Adrenal gland (tissue), 12 donors: ENCODE results near the gene ARHGEF28. TPM values are rescaled to one million over a fixed set of nuclear protein-coding genes. Genes with fewer than 3 reads are reported as not detected.

ENCODE experiments used
- DNase-seq, 7 donors: peaks; one replicate each; pipeline ENCODE4 v3.0.0-alpha.2; 2019 to 2020
- H3K27ac ChIP-seq, 5 donors: fragments of 200-600 bp; sonication (generic) in 4 of 5; 1 replicate in 3 of 5; 2 replicates in 2 of 5; pipeline versions ENCODE4 v1.5.1 to v1.8.0; 2016 to 2020; ENCODE audit warnings: mild to moderate bottlenecking in 1 of 5
- H3K27me3 ChIP-seq: fragments of 200-600 bp; 2 replicates; pipeline ENCODE4 v1.8.0; 2021
- H3K36me3 ChIP-seq, 2 donors: fragments of 200-600 bp; replicated peaks in 1 of 2; 1 replicate in 1 of 2; 2 replicates in 1 of 2; pipeline versions ENCODE4 v1.5.1 to v1.8.0; 2018 to 2022
- H3K4me1 ChIP-seq, 2 donors: fragments of 200-600 bp; replicated peaks in 1 of 2; 1 replicate in 1 of 2; 2 replicates in 1 of 2; pipeline versions ENCODE4 v1.5.1 to v1.8.0; 2018 to 2021
- H3K4me3 ChIP-seq, 4 donors: fragments of 200-600 bp; sonication (generic) in 3 of 4; one replicate each; pipeline ENCODE4 v1.5.1; 2016 to 2018
- H3K9me3 ChIP-seq, 3 donors: fragments of 200-600 bp; sonication (generic) in 1 of 3; replicated peaks in 1 of 3; 1 replicate in 2 of 3; 2 replicates in 1 of 3; pipeline versions ENCODE4 v1.5.1 to v1.8.0; 2016 to 2021
- POLR2A ChIP-seq, 2 donors: fragments of 450-650 bp; IDR thresholded peaks; one replicate each; pipeline ENCODE4 v1.6.1; 2017; ENCODE audit warnings: antibody characterized with exemption in 2 of 2, mild to moderate bottlenecking in 2 of 2, moderate library complexity in 1 of 2
- WGBS, 4 donors: extraction: QIAGEN DNeasy Blood & Tissue Kit in 2 of 4; methylation state at CpG; one replicate each; pipeline versions ENCODE4 v1.1.5 to v1.1.7; 2013 to 2017; 5-methylcytosine and 5-hydroxymethylcytosine counted together
- intact Hi-C, 2 donors: fragments of 100-400 bp; cut with DNase I; formaldehyde crosslinking; loops; one replicate each; pipeline versions ENCODE4 v1.14.1 to v1.15.0; 2022 to 2023
- polyA plus RNA-seq, 3 donors: library from polyadenylated mRNA; stranded (reverse); fragments of 200-250 nt in 2 of 3; fragments of 350-450 nt in 1 of 3; fragmentation: Illumina TruSeq in 1 of 3; extraction: RNeasy Lipid Tissue Mini Kit (QIAGEN cat#74804) in 1 of 3; gene quantifications; one replicate each; pipeline ENCODE4 v1.2.3, GENCODE V29; 2013 to 2014
- total RNA-seq, 9 donors: library from RNA; depleted of rRNA in 4 of 9; stranded (reverse); fragments of >200 nt in 4 of 9; fragments of 120-200 nt in 1 of 9; fragmentation: NEBNext Ultra II Directional in 1 of 9; extraction: Animal tissue kit (Norgen Biotek cat#: 25700) in 1 of 9; gene quantifications; one replicate each; pipeline versions ENCODE4 v1.1.0 to v1.2.4, GENCODE V29; 2013 to 2023
- TF ChIP-seq, protein P1 (sequence below), 6 experiments: fragments of 450-650 bp in 4 of 6; fragments of 200-600 bp in 2 of 6; sonication (generic) in 1 of 6; IDR thresholded peaks; 1 replicate in 5 of 6; 2 replicates in 1 of 6; pipeline versions ENCODE4 v1.5.1 to v1.8.0; 2016 to 2021; ENCODE audit warnings: antibody characterized with exemption in 6 of 6, mild to moderate bottlenecking in 2 of 6, moderate library complexity in 1 of 6
- donor health status: healthy with polysubstance abuse.
- donor health status: Bipolar disorder and iron deficiency.
- donor health status: DM: yes; HTN: yes; CAD: no.
- donor health status: DM: no; HTN: no; CAD: no.
- donor health status: DM: no; HTN: no; CAD: no.
- donor health status: DM: yes; HTN: yes; CAD: no.

ARHGEF28 gene
- total and polyA plus RNA-seq, 12 donors = 25.3 to 138 (median 42.4) TPM

- Histone ChIP-seq H3K9me3 (no peaks in the 10 kb centered on the region), H3K27me3 (no peaks in the 10 kb centered on the region), H3K36me3 (no peaks in the 10 kb centered on the region), H3K4me1 (peaks cover 23 to 41% of the 10 kb centered on the region in 2 donors), H3K27ac (peak overlapping the region in 4 of 5 donors; percentile 4 to 65 (median 39)), H3K4me3 (no peak overlapping the region)
- TF ChIP-seq, protein P1, sequence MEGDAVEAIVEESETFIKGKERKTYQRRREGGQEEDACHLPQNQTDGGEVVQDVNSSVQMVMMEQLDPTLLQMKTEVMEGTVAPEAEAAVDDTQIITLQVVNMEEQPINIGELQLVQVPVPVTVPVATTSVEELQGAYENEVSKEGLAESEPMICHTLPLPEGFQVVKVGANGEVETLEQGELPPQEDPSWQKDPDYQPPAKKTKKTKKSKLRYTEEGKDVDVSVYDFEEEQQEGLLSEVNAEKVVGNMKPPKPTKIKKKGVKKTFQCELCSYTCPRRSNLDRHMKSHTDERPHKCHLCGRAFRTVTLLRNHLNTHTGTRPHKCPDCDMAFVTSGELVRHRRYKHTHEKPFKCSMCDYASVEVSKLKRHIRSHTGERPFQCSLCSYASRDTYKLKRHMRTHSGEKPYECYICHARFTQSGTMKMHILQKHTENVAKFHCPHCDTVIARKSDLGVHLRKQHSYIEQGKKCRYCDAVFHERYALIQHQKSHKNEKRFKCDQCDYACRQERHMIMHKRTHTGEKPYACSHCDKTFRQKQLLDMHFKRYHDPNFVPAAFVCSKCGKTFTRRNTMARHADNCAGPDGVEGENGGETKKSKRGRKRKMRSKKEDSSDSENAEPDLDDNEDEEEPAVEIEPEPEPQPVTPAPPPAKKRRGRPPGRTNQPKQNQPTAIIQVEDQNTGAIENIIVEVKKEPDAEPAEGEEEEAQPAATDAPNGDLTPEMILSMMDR (IDR thresholded peaks at IDR 0.05) = no peak
- TF ChIP-seq POLR2A (IDR thresholded peaks at IDR 0.05) = no peak
- WGBS, 4 donors = 59 to 64% (median 63%) methylated on average over 7 of the region's 7 CpGs
- intact Hi-C loops = no loop called here
- no peak for DNase-seq
Observed at GRCh38 chr5:73663161-73663859, 37.3 kb downstream of the ARHGEF28 start.

GRCh38 chr5:73663860-73664240 is 37.9 kb downstream of the ARHGEF28 start:
- Histone ChIP-seq H3K4me1 (peaks cover 23 to 41% of the 10 kb centered on the region in 2 donors), H3K27me3 (no peaks in the 10 kb centered on the region), H3K36me3 (no peaks in the 10 kb centered on the region), H3K4me3 (no peak overlapping the region), H3K9me3 (no peaks in the 10 kb centered on the region), H3K27ac (peak overlapping the region in 4 of 5 donors; percentile 4 to 65 (median 30))
- intact Hi-C loops = no loop called here
- 40 to 61% (median 47%) methylated on average over 2 of the region's 2 CpGs for WGBS, 4 donors
- TF ChIP-seq POLR2A (IDR thresholded peaks at IDR 0.05) = no peak
- TF ChIP-seq, protein P1 (IDR thresholded peaks at IDR 0.05) = no peak
- DNase-seq = no peak

DNA sequence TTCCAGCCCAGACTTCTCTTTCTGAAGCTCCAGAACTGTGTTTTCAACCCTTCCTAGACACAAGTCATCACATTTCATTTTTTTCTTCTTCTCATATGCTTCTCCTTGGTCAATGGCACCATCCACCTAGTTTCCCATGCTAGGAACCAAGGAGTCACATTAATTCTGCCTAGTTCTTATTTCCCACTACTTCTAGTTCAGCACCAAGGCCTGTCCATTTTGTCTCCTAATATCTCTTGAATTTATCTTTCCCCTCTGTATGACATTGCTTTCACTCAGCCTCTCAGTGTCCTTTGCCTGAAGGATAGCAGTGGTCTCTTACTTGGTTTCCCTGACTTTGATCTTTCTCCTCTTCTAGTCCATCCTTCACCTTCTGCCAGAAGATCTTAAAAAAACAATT is 38.8 kb downstream of the ARHGEF28 start:
- H3K27ac ChIP-seq = peak overlapping the region in 2 of 5 donors; percentile 41 to 65
- H3K4me3 ChIP-seq = no peak overlapping the region
- TF ChIP-seq, protein P1 (IDR thresholded peaks at IDR 0.05) = no peak
- TF ChIP-seq POLR2A (IDR thresholded peaks at IDR 0.05) = no peak
- peaks cover 23 to 41% of the 10 kb centered on the region in 2 donors for H3K4me1 ChIP-seq
- DNase-seq = no peak
- no peaks in the 10 kb centered on the region for H3K9me3 ChIP-seq
- no peaks in the 10 kb centered on the region for H3K27me3 ChIP-seq
- intact Hi-C loops = no loop called here
- no peaks in the 10 kb centered on the region for H3K36me3 ChIP-seq

DNA sequence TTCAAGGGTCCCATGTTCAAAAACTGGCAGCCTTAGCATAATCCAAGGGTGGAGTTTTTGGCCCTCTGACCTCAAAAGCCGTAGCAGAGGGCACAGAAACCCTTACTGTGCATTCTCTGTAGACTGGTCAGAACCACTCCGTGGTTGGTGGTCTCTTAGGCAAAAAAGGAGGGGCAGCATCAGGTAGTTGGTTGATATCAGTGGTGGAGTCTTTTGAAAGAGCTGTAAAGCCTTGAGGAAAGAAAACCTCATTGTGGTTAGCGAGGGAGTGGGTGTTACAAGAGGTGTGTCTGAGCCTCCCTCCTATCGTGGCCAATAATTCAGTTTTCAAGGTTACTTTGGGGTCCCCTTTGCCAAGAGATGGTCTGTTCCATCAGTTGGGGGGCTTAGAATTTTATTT is 40.9 kb downstream of the ARHGEF28 start:
- Histone ChIP-seq H3K27ac (no peak overlapping the region), H3K4me1 (peaks cover 20 to 35% of the 10 kb centered on the region in 2 donors), H3K27me3 (no peaks in the 10 kb centered on the region), H3K36me3 (no peaks in the 10 kb centered on the region), H3K9me3 (no peaks in the 10 kb centered on the region), H3K4me3 (no peak overlapping the region)
- no peak for DNase-seq
- TF ChIP-seq POLR2A (IDR thresholded peaks at IDR 0.05) = no peak
- TF ChIP-seq, protein P1 (IDR thresholded peaks at IDR 0.05) = no peak
- intact Hi-C loops = no loop called here
- WGBS, 4 donors = 82 to 93% (median 85%) methylated on average over 4 of the region's 4 CpGs
